Left ventricle myocardium superior (tissue), 1 donor: Measurements from ENCODE around the gene HACD3. TPM values are rescaled to one million over a fixed set of nuclear protein-coding genes. Genes with fewer than 3 reads are reported as not detected.
"Not testable (repeated sequence)": the region's sequence is repeated elsewhere in the genome, so short reads cannot be mapped to it uniquely, and the experiment has no call there.

Experiments
- ATAC-seq: fragments of 200-7000 bp; cut with Tn5 transposase; one replicate; pipeline ENCODE4 v1.9.1; 2020; ENCODE audit warnings: mild to moderate bottlenecking, moderate library complexity
- DNase-seq: peaks from one replicate; pipeline ENCODE4 v3.0.0-alpha.2; 2020
- intact Hi-C: fragments of 100-400 bp; cut with micrococcal nuclease; formaldehyde crosslinking; loops from one replicate; pipeline ENCODE4 v1.11.0; 2022
- total RNA-seq: library from RNA; stranded (reverse); fragmentation: NEBNext Ultra II Directional; extraction: Animal tissue kit (Norgen Biotek cat#: 25700); gene quantifications from one replicate; pipeline ENCODE4 v1.2.1, GENCODE V29; 2021
- donor health status: DM: no; HTN: yes; CAD: no; lungs with severe emphysema.

The HACD3 gene
- total RNA-seq, 1 donor from 2014 or later = 10.9 TPM

DNA sequence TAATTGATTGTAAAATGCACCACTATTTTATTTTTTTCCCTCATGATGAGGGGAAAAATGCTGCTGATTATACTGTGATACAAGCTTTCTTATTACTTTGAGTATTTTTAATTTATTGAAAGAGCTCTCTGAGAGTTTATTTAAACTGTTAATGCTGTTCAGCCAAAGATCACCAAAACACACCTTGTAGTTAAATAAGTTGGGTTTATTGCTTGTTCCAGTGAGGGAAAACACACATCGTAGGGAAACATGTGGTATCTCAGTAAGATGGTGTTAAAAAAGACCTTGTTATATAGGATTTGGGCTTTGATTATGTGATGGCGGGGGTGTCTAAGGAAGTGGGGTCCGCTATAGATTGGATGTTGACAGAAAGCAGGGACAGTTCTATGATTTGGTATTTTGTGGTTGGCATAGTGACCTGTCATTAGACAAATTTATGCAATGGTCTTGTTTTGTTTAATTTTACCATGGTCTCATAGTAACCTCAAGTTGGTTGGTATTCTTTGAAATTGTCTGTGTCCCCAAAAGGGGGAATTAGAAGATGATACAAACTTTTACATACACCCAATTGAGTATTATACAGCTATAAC, 11.1 kb downstream of the HACD3 start:
- ATAC-seq (no peak), DNase-seq (no peak)
- intact Hi-C loops = no loop called here

- DNase-seq = no peak
- no peak for ATAC-seq
- intact Hi-C loops = no loop called here
These were observed 17.6 kb downstream of the HACD3 start for GRCh38 chr15:65547841-65548240.

DNA sequence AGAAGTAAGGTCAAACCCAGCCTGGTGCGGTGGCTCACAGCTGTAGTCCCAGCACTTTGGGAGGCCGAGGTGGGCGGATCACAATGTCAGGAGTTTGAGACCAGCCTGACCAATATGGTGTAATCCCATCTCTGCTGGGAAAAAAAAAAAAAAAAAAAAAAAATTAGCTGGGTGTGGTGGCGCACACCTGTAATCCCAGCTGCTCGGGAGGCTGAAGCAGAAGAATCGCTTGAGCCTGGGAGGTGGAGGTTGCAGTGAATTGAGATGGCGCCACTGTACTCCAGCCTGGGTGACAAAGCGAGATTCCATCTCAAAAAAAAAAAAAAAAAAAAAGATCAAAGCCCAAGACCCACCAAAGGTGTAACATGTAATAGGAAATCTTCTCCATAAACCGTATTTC, 19.0 kb downstream of the HACD3 start:
- intact Hi-C loops, DNase-seq: not testable (repeated sequence)

GRCh38 chr15:65550681-65551098, 20.4 kb downstream of the HACD3 start:
- intact Hi-C loops = no loop called here
- DNase-seq (no peak), ATAC-seq (no peak)

More for the DNA sequence above, 19.0 kb downstream of the HACD3 start:
- ATAC-seq = not testable (repeated sequence)

DNA sequence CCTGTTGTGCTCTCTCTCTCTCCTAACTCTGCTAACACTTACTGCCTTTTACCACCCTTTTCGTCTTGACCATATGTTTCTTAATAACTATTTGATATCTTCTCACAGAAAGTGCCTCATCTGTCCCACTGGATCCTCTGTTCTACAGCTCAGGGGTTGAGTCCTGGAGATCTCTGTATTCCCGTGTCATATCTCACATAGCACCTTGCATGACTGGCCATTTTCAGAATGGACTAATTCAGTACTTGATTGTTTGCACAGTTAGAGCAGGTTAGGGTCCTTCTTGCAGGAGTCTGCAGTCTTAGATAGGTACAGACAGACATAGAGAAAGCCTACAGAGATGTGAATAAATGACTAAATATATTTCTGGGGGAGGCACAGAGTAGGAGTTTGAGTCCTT, 20.9 kb downstream of the HACD3 start:
- no peak for DNase-seq
- intact Hi-C loops = no loop called here
- no peak for ATAC-seq

GRCh38 chr15:65552851-65553250, 22.6 kb downstream of the HACD3 start:
- ATAC-seq, intact Hi-C loops, DNase-seq: not testable (repeated sequence)

DNA sequence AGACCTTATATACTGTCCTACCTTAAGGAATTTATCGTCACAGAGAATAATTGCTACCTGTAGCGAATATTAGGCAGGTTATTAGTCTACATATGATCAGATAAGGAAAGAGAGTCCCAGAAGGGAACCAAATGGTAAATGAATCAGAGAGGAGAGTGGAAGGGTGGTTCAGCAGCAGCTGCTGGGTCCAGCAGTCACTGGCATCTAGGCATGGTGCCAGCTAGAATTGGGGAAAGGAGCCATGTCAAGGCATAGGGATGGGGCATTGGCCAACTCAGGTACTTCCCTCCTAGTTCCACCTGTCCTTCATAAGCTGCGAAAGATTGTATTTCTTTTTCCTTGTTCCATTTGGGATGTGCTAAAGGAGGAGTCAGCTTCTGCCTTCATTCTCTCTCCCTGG, 23.4 kb downstream of the HACD3 start:
- ATAC-seq (no peak), DNase-seq (no peak)
- intact Hi-C loops = no loop called here

- DNase-seq (no peak), ATAC-seq (no peak)
- intact Hi-C loops = no loop called here
These were observed 26.4 kb downstream of the HACD3 start for GRCh38 chr15:65556622-65557021.

DNA sequence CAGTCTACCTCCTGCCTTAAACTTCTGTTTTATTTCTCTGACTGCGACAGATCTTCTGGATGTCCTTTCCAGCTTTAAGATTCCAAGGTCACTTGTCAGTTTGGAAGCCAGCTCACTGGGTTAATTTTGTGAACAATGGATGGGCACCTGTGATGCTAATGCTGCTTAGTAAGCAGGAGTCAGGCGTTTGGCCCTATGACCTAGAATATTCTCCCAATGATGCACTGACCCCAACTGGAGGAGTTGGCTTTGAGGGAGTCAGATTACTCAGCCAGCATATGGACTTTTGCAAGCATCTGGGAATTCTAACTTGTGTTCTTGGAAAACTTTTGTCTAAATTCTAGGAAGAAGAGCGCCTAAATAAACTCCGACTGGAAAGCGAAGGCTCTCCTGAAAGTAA, 28.1 kb downstream of the HACD3 start:
- DNase-seq = no peak
- no peak for ATAC-seq
- intact Hi-C loops = no loop called here

- no peak for ATAC-seq
- intact Hi-C loops = no loop called here
- no peak for DNase-seq
These were observed 28.9 kb downstream of the HACD3 start for GRCh38 chr15:65558997-65559760.

- intact Hi-C loops = no loop called here
- DNase-seq = no peak
These were observed 29.7 kb downstream of the HACD3 start for GRCh38 chr15:65559941-65560340.

GRCh38 chr15:65561934-65562333, 31.7 kb downstream of the HACD3 start:
- DNase-seq = no peak
- intact Hi-C loops = no loop called here
- ATAC-seq = no peak

More at GRCh38 chr15:65559941-65560340, 29.7 kb downstream of the HACD3 start:
- ATAC-seq = no peak

DNA sequence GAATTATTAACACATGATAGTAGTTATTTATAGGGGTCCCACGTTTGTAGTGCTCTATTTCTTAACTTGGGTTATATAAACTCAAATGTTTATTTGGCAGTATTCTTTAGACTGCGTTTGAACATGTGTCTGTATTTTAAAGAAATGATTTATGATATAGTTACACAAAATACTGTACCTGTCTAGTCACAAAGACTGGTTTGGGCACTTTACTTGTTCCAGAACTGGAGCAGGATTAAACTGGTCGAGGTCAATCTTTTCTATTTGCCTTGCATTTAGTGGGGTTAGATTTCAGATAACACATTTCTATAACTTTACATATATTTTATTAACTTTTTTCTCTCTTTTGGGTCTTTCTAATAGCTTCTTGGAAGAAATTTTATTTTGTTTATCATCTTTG, 39.5 kb downstream of the HACD3 start:
- ATAC-seq (no peak), DNase-seq (no peak)
- intact Hi-C loops = no loop called here

GRCh38 chr15:65571971-65572370, 41.7 kb downstream of the HACD3 start:
- intact Hi-C loops = no loop called here
- ATAC-seq (no peak), DNase-seq (no peak)

GRCh38 chr15:65576664-65577063, 46.4 kb downstream of the HACD3 start:
- intact Hi-C loops = no loop called here
- no peak for DNase-seq
- ATAC-seq = no peak

GRCh38 chr15:65577129-65577996, 47.1 kb downstream of the HACD3 start:
- intact Hi-C loops = no loop called here
- DNase-seq (no peak), ATAC-seq (no peak)

- intact Hi-C loops = no loop called here
- ATAC-seq (no peak), DNase-seq (no peak)
These were observed 48.9 kb downstream of the HACD3 start for GRCh38 chr15:65578904-65579728.

DNA sequence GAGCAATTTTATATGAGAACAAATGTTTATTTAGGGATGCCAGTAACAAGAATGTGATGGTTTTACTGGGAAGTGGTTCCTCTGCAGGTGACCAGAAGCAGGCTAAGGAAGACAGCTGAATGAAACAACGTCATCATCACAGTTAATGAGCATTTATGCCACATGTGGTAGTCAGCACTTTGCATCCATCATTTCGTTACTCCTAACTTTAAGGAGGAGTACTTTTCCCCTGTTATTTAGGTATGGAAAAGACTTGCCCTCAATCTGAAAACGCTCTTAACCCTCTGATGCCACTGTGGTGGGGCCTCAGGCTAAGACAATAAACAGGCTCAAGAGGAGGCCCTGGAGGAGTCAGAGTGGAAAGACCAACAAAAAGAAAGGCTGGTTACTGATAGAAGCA, 49.5 kb downstream of the HACD3 start:
- ATAC-seq (no peak), DNase-seq (no peak)
- intact Hi-C loops = no loop called here

DNA sequence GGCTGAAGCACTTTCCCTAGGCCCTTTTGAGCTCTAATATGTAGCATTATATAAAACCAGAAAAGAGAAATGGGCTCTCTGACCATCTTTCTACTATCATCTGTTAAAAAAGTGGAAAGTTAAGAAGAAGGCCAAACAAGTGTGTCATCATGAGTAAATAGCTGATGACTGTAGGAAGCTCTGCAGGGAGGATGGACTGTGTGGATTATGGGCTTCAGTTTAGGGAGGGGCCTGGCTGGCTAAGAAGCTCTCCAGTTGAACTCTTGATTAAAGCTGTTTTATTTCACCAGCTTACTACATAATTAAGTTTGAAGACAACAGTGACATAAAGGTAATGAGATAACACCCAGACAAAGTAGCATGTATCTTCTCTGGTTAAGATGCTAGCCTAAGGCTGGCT, 50.0 kb downstream of the HACD3 start:
- no peak for DNase-seq
- intact Hi-C loops = no loop called here
- ATAC-seq = no peak
